GM23338 (cell line): ENCODE results near the gene PPP2R5A.

ENCODE experiments used
- CREB1 ChIP-seq: fragments of 250-450 bp; sonication (Bioruptor Pico); IDR thresholded peaks from 2 replicates; pipeline ENCODE4 v1.5.0; 2020; ENCODE audit warnings: low read depth, mild to moderate bottlenecking, moderate library complexity
- ETS1 ChIP-seq: IDR thresholded peaks from 2 replicates; pipeline ENCODE4 v1.6.1; 2016; ENCODE audit warnings: antibody characterized with exemption
- EZH2 ChIP-seq: fragments of 200-600 bp; sonication (generic); IDR thresholded peaks from one replicate; pipeline ENCODE4 v1.8.0; 2017; ENCODE audit warnings: antibody characterized with exemption, mild to moderate bottlenecking, low read depth; ENCODE audit not compliant: unreplicated experiment
- EZH2phosphoT487 ChIP-seq: fragments of 200-600 bp; sonication (generic); IDR thresholded peaks from one replicate; pipeline ENCODE4 v1.8.1; 2018; ENCODE audit warnings: antibody characterized with exemption; ENCODE audit not compliant: unreplicated experiment
- JUNB ChIP-seq: IDR thresholded peaks from one replicate; pipeline ENCODE4 v1.6.1; 2016; ENCODE audit warnings: antibody characterized with exemption; ENCODE audit not compliant: unreplicated experiment
- NANOG ChIP-seq: IDR thresholded peaks from 2 replicates; pipeline ENCODE4 v1.6.1; 2016; ENCODE audit warnings: antibody characterized with exemption, borderline replicate concordance
- POLR2AphosphoS5 ChIP-seq: IDR thresholded peaks from 2 replicates; pipeline ENCODE4 v1.6.1; 2016; ENCODE audit warnings: antibody characterized with exemption, low read depth
- REST ChIP-seq: IDR thresholded peaks from one replicate; pipeline ENCODE4 v1.6.1; 2018; ENCODE audit warnings: antibody characterized with exemption; ENCODE audit not compliant: unreplicated experiment
- STAT1 ChIP-seq: IDR thresholded peaks from one replicate; pipeline ENCODE4 v1.6.1; 2016; ENCODE audit warnings: antibody characterized with exemption; ENCODE audit not compliant: unreplicated experiment
- ZNF114 ChIP-seq: fragments of 250-450 bp; sonication (Bioruptor Pico); IDR thresholded peaks from 2 replicates; pipeline ENCODE4 v1.5.0; 2020; ENCODE audit warnings: mild to moderate bottlenecking, moderate library complexity
- ZNF331 ChIP-seq: fragments of 250-450 bp; sonication (Bioruptor Pico); IDR thresholded peaks from 2 replicates; pipeline ENCODE4 v1.5.0; 2020; ENCODE audit warnings: low read depth, mild to moderate bottlenecking, moderate library complexity
- TF ChIP-seq, protein P1 (sequence below), 2 experiments: fragments of 200-600 bp in 1 of 2; sonication (generic) in 1 of 2; conservative IDR thresholded peaks; 2 replicates each; pipeline versions ENCODE4 v1.5.1 to v1.6.1; 2016 to 2017; ENCODE audit warnings: antibody characterized with exemption in 2 of 2, low read depth in 2 of 2, mild to moderate bottlenecking in 2 of 2, moderate library complexity in 1 of 2
- TF ChIP-seq, protein P2 (sequence below): fragments of 250-450 bp; sonication (Bioruptor Pico); IDR thresholded peaks from 2 replicates; pipeline ENCODE4 v1.5.0; 2020; ENCODE audit warnings: mild to moderate bottlenecking, moderate library complexity

DNA sequence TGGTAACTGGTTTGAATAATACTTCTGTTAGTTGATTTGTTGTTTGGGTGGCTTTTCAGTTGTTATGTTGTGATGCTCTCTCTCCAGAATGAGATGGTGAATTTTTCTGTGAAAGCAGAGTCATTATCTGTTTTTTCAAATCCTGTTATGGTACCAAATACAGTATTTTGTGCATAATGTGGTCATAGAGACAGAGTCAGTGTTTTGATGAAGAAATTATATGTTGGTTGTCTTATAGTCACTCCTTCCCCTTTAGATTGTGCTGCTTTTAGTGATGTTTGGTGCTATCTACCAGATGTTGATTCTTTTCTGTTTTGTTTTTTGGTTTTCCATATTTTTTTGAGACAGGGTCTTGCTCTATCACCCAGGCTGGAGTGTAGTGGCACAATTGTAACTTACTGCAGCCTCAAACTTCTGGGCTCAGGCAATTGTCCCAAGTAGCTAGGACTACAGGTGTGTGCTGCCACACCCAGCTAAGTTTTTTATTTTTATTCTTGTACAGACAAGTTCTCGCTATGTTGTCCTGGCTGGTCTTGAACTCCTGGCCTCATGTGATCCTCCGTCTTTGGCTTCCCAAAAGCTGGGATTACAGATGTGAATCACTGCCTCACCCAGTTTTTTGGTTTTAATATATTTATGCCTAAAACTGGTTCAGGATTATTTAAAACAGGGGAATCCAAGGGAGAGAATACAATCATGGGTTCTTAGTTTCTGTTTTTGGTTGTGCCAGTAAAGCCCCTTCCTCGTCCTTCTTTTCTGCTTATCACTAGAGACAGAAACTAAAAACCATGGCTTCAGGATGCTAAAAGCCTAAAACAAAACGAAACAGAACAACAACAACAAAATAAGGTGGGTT, 7.3 kb downstream of the PPP2R5A start:
- TF ChIP-seq, protein P1, sequence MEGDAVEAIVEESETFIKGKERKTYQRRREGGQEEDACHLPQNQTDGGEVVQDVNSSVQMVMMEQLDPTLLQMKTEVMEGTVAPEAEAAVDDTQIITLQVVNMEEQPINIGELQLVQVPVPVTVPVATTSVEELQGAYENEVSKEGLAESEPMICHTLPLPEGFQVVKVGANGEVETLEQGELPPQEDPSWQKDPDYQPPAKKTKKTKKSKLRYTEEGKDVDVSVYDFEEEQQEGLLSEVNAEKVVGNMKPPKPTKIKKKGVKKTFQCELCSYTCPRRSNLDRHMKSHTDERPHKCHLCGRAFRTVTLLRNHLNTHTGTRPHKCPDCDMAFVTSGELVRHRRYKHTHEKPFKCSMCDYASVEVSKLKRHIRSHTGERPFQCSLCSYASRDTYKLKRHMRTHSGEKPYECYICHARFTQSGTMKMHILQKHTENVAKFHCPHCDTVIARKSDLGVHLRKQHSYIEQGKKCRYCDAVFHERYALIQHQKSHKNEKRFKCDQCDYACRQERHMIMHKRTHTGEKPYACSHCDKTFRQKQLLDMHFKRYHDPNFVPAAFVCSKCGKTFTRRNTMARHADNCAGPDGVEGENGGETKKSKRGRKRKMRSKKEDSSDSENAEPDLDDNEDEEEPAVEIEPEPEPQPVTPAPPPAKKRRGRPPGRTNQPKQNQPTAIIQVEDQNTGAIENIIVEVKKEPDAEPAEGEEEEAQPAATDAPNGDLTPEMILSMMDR (conservative IDR thresholded peaks at IDR 0.05; ENCODE audit: low read depth in 2 of 2): no peak
- TF ChIP-seq POLR2AphosphoS5 (no peak), EZH2 (no peak), JUNB (no peak), EZH2phosphoT487 (no peak), REST (no peak), ZNF114 (CRISPR knock-in tag) (no peak), CREB1 (no peak), NANOG (no peak), STAT1 (no peak), ETS1 (no peak), ZNF331 (CRISPR knock-in tag) (no peak)
- TF ChIP-seq, protein P2, sequence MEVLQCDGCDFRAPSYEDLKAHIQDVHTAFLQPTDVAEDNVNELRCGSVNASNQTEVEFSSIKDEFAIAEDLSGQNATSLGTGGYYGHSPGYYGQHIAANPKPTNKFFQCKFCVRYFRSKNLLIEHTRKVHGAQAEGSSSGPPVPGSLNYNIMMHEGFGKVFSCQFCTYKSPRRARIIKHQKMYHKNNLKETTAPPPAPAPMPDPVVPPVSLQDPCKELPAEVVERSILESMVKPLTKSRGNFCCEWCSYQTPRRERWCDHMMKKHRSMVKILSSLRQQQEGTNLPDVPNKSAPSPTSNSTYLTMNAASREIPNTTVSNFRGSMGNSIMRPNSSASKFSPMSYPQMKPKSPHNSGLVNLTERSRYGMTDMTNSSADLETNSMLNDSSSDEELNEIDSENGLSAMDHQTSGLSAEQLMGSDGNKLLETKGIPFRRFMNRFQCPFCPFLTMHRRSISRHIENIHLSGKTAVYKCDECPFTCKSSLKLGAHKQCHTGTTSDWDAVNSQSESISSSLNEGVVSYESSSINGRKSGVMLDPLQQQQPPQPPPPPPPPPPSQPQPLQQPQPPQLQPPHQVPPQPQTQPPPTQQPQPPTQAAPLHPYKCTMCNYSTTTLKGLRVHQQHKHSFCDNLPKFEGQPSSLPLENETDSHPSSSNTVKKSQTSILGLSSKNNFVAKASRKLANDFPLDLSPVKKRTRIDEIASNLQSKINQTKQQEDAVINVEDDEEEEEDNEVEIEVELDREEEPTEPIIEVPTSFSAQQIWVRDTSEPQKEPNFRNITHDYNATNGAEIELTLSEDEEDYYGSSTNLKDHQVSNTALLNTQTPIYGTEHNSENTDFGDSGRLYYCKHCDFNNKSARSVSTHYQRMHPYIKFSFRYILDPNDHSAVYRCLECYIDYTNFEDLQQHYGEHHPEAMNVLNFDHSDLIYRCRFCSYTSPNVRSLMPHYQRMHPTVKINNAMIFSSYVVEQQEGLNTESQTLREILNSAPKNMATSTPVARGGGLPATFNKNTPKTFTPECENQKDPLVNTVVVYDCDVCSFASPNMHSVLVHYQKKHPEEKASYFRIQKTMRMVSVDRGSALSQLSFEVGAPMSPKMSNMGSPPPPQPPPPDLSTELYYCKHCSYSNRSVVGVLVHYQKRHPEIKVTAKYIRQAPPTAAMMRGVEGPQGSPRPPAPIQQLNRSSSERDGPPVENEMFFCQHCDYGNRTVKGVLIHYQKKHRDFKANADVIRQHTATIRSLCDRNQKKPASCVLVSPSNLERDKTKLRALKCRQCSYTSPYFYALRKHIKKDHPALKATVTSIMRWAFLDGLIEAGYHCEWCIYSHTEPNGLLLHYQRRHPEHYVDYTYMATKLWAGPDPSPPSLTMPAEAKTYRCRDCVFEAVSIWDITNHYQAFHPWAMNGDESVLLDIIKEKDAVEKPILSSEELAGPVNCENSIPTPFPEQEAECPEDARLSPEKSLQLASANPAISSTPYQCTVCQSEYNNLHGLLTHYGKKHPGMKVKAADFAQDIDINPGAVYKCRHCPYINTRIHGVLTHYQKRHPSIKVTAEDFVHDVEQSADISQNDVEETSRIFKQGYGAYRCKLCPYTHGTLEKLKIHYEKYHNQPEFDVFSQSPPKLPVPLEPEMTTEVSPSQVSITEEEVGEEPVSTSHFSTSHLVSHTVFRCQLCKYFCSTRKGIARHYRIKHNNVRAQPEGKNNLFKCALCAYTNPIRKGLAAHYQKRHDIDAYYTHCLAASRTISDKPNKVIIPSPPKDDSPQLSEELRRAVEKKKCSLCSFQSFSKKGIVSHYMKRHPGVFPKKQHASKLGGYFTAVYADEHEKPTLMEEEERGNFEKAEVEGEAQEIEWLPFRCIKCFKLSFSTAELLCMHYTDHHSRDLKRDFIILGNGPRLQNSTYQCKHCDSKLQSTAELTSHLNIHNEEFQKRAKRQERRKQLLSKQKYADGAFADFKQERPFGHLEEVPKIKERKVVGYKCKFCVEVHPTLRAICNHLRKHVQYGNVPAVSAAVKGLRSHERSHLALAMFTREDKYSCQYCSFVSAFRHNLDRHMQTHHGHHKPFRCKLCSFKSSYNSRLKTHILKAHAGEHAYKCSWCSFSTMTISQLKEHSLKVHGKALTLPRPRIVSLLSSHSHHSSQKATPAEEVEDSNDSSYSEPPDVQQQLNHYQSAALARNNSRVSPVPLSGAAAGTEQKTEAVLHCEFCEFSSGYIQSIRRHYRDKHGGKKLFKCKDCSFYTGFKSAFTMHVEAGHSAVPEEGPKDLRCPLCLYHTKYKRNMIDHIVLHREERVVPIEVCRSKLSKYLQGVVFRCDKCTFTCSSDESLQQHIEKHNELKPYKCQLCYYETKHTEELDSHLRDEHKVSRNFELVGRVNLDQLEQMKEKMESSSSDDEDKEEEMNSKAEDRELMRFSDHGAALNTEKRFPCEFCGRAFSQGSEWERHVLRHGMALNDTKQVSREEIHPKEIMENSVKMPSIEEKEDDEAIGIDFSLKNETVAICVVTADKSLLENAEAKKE (CRISPR knock-in tag): no peak
